Activated CD4-positive, CD25-positive, alpha-beta regulatory T cell treated with anti-CD3 and anti-CD28 coated beads, Interleukin-2, amount 50 U/mL, for 16 hours (primary cell): ENCODE data around the gene CCR5AS.
"Not testable (repeated sequence)": the region's sequence is repeated elsewhere in the genome, so short reads cannot be mapped to it uniquely, and the experiment has no call there.

Source experiments
- DNase-seq: peaks from one replicate; pipeline ENCODE4 v3.0.0-alpha.2; 2020; ENCODE audit warnings: low read depth, low spot score

The CCR5AS gene

DNA sequence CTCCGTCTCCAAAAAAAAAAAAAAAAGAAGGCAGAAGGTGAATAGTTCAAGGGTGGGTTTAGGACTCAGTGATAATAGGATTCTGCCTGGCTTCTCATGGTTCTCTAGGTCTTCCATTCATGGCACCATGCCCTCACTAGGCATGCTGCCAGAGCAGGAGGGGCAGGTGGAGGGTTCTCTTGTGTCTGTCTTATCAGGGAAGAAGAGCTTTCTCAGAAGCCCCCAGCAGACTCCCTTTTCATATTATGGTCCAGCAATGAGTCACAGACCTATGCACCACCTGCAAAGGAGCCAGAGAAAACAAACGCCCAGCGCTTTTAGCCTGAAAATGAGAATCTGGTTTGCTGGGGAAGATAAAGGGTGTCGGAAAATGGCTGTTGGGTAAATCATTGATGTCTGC lies 50.0 kb downstream of the CCR5AS start:
- no peak for DNase-seq

- no peak for DNase-seq
Measured at GRCh38 chr3:46356276-46356675, 50.6 kb downstream of the CCR5AS start.

DNA sequence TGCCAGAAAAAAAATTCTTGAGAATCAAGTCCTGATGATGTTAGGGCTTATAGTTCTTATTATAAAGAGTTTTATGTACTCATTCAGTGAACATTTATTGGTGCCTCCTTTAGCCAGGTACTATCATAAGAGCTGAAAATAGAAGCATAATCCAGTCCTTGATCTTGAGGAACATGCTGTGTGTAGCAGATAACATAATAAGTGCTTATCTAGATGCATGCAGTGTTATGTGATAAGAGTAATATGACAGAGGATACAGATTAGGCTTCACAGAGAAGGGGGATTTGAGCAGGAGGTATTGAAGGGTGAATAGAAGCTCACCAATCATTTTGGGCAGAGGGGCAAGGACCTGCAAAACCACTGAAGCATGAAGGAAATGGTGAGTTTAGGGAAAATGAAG lies 51.9 kb downstream of the CCR5AS start:
- DNase-seq, result no peak

DNA sequence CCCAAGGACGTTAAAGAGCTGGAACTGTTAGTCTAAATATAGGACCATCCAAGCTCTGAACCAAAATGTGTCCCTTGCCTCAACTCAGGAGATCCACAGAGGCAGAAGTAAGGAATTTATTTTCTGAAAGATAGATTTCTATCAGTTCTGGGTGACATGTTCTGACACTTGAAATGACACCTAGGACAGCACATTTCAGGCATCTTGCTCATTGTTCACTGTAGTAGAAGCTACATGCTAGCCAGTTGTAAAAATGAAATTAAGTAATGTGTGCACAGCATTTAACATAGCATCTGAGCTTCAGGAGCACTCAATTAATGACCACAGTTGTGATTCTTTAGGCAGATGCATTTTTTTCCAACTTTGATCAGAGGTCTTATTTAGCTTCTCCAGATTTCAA lies 52.4 kb downstream of the CCR5AS start:
- DNase-seq, result no peak

- DNase-seq, result no peak
Measured at GRCh38 chr3:46353647-46354410, 53.0 kb downstream of the CCR5AS start, which contains the start of gene CCR2. Gene CCR2 (plus strand): TSS chr3:46354111. CDS start chr3:46357528, 3,417 bp downstream.

DNA sequence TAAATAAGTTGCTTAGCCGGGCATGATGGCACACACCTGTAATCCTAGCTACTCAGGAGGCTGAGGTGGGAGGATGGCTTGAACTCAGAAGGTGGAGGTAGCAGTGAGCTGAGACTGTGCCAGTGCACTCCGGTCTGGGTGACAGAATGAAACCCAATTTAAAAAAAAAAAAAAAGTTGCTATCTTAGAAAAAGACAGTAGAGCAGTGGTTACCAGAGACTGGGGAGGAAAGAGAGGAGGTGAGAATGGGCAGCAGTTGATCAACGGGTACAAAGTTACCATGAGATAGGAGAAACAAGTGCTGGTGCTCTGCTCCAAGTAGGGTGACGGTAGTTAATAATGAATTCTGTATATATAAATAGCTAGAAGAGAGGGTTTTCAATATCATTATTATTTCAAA lies 53.8 kb downstream of the CCR5AS start:
- DNase-seq, result no peak

GRCh38 chr3:46351646-46352045 lies 55.2 kb downstream of the CCR5AS start:
- DNase-seq, result no peak

- no peak for DNase-seq
Measured at GRCh38 chr3:46350262-46350565, 56.7 kb downstream of the CCR5AS start.

GRCh38 chr3:46349484-46350261 lies 57.2 kb downstream of the CCR5AS start:
- DNase-seq, result no peak

DNA sequence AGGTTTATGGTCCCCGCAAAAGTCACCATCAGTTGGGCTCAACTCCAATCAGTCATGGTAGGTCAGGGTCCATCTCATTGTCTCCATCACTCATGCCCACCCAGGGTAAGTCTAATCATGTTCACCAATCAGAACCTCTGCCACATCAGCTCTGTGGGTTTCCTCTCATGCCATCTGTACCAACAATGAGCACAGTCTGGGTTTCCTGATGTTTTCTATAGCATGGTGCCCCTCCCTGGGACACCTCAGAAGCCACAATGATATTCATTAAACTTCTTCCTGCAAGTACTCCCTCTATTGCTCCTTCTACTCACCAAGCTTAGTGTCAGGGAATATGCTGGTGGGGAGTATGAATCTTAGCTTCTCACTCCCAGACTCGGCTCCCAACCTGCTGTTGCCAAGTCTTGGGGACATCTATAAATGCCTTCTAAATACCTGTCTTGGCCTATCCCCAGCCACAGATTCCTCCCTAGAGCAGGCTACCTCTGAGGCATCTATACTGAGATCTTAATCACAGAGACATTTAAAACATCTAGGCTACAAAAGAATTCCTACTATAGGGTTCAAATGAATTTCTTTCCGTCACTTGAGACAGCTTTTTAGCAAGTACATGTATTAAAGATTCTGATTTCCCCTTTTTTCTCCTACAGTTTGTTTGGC lies 57.9 kb downstream of the CCR5AS start:
- no peak for DNase-seq

GRCh38 chr3:46344476-46344875 lies 62.4 kb downstream of the CCR5AS start:
- no peak for DNase-seq

DNA sequence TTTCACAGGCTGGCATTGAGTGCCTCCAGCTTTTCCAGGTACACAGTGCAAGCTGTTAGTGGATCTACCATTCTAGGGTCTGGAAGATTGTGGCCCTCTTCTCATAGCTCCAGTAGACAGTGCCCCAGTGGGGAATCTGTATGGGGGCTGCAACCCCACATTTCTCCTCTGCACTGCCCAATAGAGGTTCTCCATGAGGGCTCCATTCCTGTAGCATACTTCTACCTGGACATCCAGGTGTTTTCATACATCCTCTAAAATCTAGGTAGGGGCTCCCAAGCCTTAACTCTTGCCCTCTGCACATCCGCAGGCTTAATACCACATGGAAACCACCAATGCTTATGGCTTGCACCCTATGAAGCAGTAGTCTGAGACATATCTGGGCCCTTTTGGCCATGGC lies 68.0 kb downstream of the CCR5AS start:
- no peak for DNase-seq

- no peak for DNase-seq
Measured at GRCh38 chr3:46337911-46338310, 69.0 kb downstream of the CCR5AS start.

DNA sequence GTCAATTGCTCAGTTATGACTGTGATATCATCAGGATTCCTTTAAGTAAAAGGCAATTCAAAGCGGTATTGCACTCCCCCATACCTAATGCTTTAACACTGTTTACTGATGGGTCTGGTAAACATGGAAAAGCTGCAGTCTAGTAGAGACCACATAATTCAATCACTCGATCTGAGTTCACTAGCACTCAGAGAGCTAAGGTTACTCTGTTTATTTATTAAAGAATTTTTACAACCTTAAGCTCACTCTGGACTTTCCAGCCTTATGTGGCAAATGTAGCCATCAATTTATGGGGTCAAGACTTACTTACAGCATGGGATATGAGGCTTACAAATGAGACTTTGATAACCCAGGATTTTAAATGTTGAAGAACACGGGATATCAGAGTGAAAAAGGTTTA lies 71.3 kb downstream of the CCR5AS start:
- DNase-seq, result no peak

- DNase-seq, result no peak
Measured at GRCh38 chr3:46334741-46335478, 72.0 kb downstream of the CCR5AS start.

GRCh38 chr3:46330676-46331075 lies 76.2 kb downstream of the CCR5AS start:
- not testable (repeated sequence) for DNase-seq

DNA sequence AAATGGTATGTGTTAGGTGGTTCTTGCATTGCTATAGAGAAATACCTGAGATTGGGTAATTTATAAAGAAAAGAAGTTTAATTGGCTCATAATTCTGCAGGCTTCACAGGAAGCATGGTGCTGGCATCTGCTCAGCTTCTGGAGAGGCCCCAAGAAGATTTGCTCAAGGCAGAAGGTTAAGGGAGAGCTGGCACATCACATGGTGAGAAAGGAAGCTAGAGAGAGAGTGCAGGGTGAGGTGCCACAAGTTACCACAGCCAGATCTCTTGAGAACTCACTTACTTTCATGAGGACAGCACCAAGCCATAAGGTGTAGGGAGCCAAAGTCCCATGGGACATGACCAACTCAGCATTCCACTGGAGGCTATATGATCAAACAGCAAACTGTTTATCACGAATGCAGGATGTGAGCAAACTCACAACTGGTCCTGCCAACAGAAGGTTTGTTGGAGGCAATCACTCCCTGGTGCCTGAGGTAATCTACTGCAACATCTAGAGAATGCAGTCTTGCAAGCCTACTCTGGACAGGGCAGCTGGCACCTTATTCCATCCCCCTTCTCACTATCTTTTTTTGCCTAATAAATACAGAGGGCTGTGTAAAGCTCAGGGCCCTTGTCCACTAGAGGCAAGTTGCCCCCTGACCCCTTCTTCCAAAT lies 81.1 kb downstream of the CCR5AS start:
- DNase-seq, result no peak

- DNase-seq, result no peak
Measured at GRCh38 chr3:46324036-46324435, 82.8 kb downstream of the CCR5AS start.

DNA sequence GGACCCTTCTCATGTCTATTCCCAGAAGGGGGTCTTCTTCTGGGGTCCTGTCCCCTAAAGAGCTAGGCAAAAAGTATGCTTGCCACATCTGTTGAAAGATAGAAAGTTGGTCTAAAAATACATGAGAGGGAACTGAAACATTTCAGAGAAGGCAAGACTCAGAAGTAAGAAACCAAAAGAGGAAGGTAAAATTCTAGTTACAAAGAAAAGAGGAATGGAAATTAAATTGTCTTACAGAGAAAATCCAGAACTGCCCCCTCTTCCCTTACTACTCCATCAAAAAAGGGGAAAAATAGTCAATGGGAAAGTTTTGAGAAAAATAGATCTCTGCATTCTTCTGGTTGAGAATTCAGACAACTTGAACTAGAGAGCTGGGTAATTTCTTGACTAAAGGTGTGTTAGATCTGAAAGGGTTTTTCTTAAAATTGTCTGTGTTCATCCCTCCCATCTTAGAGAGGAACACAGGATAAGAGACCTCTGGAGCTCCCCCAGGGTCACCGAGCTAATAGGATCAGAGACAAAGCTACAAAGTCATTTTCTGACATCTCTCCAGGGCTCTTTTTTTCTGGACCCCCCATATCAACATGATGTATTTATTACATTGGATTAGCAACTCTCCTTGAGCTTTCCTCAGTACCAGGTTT lies 85.3 kb downstream of the CCR5AS start:
- DNase-seq, result no peak

DNA sequence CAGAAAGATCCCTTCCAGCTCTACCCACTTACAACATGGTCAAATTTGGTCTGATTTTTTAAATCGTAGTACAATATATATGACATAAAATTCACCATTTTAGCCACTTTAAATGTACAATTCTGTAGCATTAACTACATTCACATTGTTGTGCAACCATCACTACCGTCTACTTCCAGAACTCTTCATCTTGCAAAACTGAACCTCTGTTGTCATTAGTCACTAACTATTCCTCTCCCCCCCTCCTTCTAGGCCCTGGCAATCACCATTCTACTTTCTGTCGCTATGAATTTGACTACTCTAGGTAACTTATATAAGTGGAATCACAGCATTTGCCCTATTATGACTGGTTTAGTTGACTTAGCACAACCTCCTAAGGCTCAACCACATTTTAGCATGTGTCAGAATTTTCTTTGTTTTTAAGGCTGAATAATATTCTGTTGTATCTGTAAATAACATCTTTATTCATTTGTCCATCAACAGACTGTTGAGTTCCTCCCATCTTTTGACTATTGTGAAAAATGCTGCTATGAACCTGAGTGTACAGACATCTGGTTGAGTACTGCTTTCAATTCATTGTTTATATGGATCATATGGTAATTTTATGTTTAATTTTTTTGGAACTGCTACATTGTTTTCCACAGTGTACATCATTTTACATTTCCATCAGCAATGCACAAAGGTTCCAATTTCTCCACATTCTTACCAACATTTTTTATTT lies 88.5 kb downstream of the CCR5AS start:
- no peak for DNase-seq
